Ishikawa (cell line): Measurements from ENCODE around the gene BARHL1.

Experiments used
- CREB1 ChIP-seq: IDR thresholded peaks from 2 replicates; pipeline ENCODE4 v1.6.1; 2012; ENCODE audit warnings: low read depth
- EP300 ChIP-seq: IDR thresholded peaks from 2 replicates; pipeline ENCODE4 v1.6.1; 2012; ENCODE audit warnings: borderline replicate concordance
- FOXM1 ChIP-seq: IDR thresholded peaks from 2 replicates; pipeline ENCODE4 v1.6.1; 2012; ENCODE audit warnings: low read depth, borderline replicate concordance
- MAX ChIP-seq: IDR thresholded peaks from 2 replicates; pipeline ENCODE4 v1.6.1; 2012
- NFIC ChIP-seq: IDR thresholded peaks from 2 replicates; pipeline ENCODE4 v1.6.1; 2012
- REST ChIP-seq: IDR thresholded peaks from 2 replicates; pipeline ENCODE4 v1.6.1; 2012; ENCODE audit warnings: low read depth, mild to moderate bottlenecking
- TAF1 ChIP-seq: IDR thresholded peaks from 2 replicates; pipeline ENCODE4 v1.6.1; 2012; ENCODE audit warnings: low read depth, mild to moderate bottlenecking
- YY1 ChIP-seq: IDR thresholded peaks from 2 replicates; pipeline ENCODE4 v1.6.1; 2012; ENCODE audit warnings: low read depth

GRCh38 chr9:132637801-132638200 lies 55.4 kb downstream of the BARHL1 start:
- TF ChIP-seq YY1: no peak
- TF ChIP-seq NFIC: no peak
- no peak for TF ChIP-seq REST
- TF ChIP-seq EP300: no peak
- TF ChIP-seq TAF1: no peak
- no peak for TF ChIP-seq FOXM1
- TF ChIP-seq CREB1: no peak
- no peak for TF ChIP-seq MAX
